Keratinocyte (primary cell): ENCODE data around the gene MICALL1. TPM values are rescaled to one million over a fixed set of nuclear protein-coding genes. Genes with fewer than 3 reads are reported as not detected.

Source experiments
- DNase-seq: peaks from one replicate; pipeline ENCODE4 v3.0.0-alpha.2; 2011; ENCODE audit warnings: low read depth, missing footprints, low spot score
- FAIRE-seq: peaks from 2 replicates; lab custom pipeline; 2011; peaks lifted over from hg19 to GRCh38; lab: Jason Lieb, UNC
- H2AFZ ChIP-seq: 2 replicates; pipeline ENCODE4 v1.6.0; 2012; ENCODE audit warnings: low read length, control low read depth, inconsistent platforms; ENCODE audit not compliant: control insufficient read depth
- H3K27ac ChIP-seq: 2 replicates; pipeline ENCODE4 v1.5.1; 2011; ENCODE audit warnings: low read length; ENCODE audit not compliant: control insufficient read depth, insufficient read depth
- H3K27me3 ChIP-seq: 3 replicates; pipeline ENCODE4 v1.6.0; 2011; ENCODE audit warnings: low read length; ENCODE audit not compliant: control insufficient read depth, insufficient read depth; ENCODE audit errors: extremely low read depth
- H3K36me3 ChIP-seq, 2 experiments: 2 replicates in 1 of 2; 3 replicates in 1 of 2; pipeline ENCODE4 v1.5.1; 2011; ENCODE audit warnings: low read length in 2 of 2, mild to moderate bottlenecking in 1 of 2; ENCODE audit not compliant: control insufficient read depth in 2 of 2, insufficient read depth in 2 of 2; ENCODE audit errors: extremely low read depth in 1 of 2
- H3K4me1 ChIP-seq: 3 replicates; pipeline ENCODE4 v1.5.1; 2011; ENCODE audit warnings: low read length; ENCODE audit not compliant: control insufficient read depth, insufficient read depth; ENCODE audit errors: extremely low read depth
- H3K4me2 ChIP-seq: 3 replicates; pipeline ENCODE4 v1.6.0; 2011; ENCODE audit warnings: low read depth, low read length; ENCODE audit not compliant: control insufficient read depth, insufficient read depth; ENCODE audit errors: extremely low read depth
- H3K4me3 ChIP-seq, 3 experiments: fragments of 200-600 bp in 1 of 3; sonication (generic) in 1 of 3; 2 replicates in 2 of 3; 3 replicates in 1 of 3; pipeline ENCODE4 v1.5.1; 2011 to 2016; ENCODE audit warnings: low read length in 3 of 3, mild to moderate bottlenecking in 3 of 3, control low read depth in 2 of 3, inconsistent platforms in 1 of 3, low read depth in 1 of 3, mixed read lengths in 1 of 3, mixed run types in 1 of 3, moderate library complexity in 1 of 3; ENCODE audit not compliant: control insufficient read depth in 2 of 3, insufficient read depth in 2 of 3; ENCODE audit errors: extremely low read depth in 1 of 3
- H3K79me2 ChIP-seq: 2 replicates; pipeline ENCODE4 v1.6.0; 2012; ENCODE audit warnings: low read length; ENCODE audit not compliant: control insufficient read depth, insufficient read depth
- H3K9ac ChIP-seq: 3 replicates; pipeline ENCODE4 v1.6.0; 2011; ENCODE audit warnings: low read length; ENCODE audit not compliant: control insufficient read depth, insufficient read depth; ENCODE audit errors: extremely low read depth
- H3K9me1 ChIP-seq: 3 replicates; pipeline ENCODE4 v1.6.0; 2011; ENCODE audit warnings: low read length; ENCODE audit not compliant: control insufficient read depth, insufficient read depth; ENCODE audit errors: extremely low read depth
- H3K9me3 ChIP-seq: 2 replicates; pipeline ENCODE4 v1.5.1; 2012; ENCODE audit warnings: low read depth, low read length; ENCODE audit not compliant: control insufficient read depth
- H4K20me1 ChIP-seq: 3 replicates; pipeline ENCODE4 v1.6.0; 2011; ENCODE audit warnings: low read length; ENCODE audit not compliant: control insufficient read depth, insufficient read depth; ENCODE audit errors: extremely low read depth
- EZH2 ChIP-seq: IDR thresholded peaks from one replicate; pipeline ENCODE4 v1.6.1; 2012; ENCODE audit warnings: inconsistent platforms, mild to moderate bottlenecking, low read length, moderate library complexity
- dilution Hi-C: fragments of 300-500 bp; cut with MboI; formaldehyde crosslinking; loops from one replicate; pipeline ENCODE4 v1.7.0; 2020; ENCODE audit warnings: low sequenced_read_pairs; ENCODE audit not compliant: extremely low pct_ligation_motif_present
- polyA plus RNA-seq, 5 experiments: library from polyadenylated mRNA; depleted of rRNA in 3 of 5; stranded (reverse) in 3 of 5; stranded (forward) in 1 of 5; unstranded in 1 of 5; fragments of >200 nt; gene quantifications; 1 replicate in 1 of 5; 2 replicates in 3 of 5; 3 replicates in 1 of 5; pipeline versions ENCODE4 v1.2.1 to v1.2.3, GENCODE V29; 2011 to 2012; ENCODE audit warnings: missing spikeins in 2 of 5, low read depth in 1 of 5, low replicate concordance in 1 of 5
- TF ChIP-seq, protein P1 (sequence below), 3 experiments: IDR thresholded peaks in 1 of 3; conservative IDR thresholded peaks in 1 of 3; optimal IDR thresholded peaks in 1 of 3; 2 replicates in 2 of 3; 3 replicates in 1 of 3; pipeline versions ENCODE3 to v1.5.1; 2011; ENCODE audit warnings: low read length in 3 of 3, mild to moderate bottlenecking in 3 of 3, moderate library complexity in 2 of 3, control low read depth in 1 of 3, inconsistent platforms in 1 of 3; ENCODE audit not compliant: insufficient read depth in 2 of 3; ENCODE audit errors: extremely low read depth in 1 of 3

Gene MICALL1
- polyA plus RNA-seq, 1 donor (not counting 4 experiments of a cell fraction or from before 2014, with no cell fraction given) = 42.8 TPM

DNA sequence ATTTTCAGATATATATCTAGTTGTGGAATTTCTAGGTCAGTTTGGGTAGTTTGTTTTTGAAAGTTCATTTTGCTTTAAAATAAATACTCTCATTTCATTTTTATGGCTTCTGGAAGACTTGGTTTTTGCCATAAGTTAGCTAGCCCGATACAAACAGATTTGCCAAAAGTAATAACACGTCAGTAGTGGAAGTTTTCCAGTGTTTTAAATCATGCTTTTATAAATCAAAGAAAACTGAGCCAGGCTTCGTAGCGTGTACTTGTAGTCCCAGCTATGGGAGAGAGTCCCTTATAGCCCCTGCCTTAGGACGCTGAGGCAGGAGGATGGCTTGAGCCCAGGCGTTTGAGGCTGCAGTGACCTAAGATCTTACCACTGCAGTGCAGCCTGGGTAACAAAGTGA lies 21.7 kb upstream of the MICALL1 start:
- peaks cover 16 to 27% of the 10 kb centered on the region in 2 experiments for H3K36me3 ChIP-seq
- peaks cover 15% of the 10 kb centered on the region for H3K4me1 ChIP-seq
- H2AFZ ChIP-seq = no peak overlapping the region
- H4K20me1 ChIP-seq = no peaks in the 10 kb centered on the region
- H3K9ac ChIP-seq = no peak overlapping the region
- no peaks in the 10 kb centered on the region for H3K27me3 ChIP-seq
- TF ChIP-seq EZH2 = no peak
- TF ChIP-seq, protein P1, sequence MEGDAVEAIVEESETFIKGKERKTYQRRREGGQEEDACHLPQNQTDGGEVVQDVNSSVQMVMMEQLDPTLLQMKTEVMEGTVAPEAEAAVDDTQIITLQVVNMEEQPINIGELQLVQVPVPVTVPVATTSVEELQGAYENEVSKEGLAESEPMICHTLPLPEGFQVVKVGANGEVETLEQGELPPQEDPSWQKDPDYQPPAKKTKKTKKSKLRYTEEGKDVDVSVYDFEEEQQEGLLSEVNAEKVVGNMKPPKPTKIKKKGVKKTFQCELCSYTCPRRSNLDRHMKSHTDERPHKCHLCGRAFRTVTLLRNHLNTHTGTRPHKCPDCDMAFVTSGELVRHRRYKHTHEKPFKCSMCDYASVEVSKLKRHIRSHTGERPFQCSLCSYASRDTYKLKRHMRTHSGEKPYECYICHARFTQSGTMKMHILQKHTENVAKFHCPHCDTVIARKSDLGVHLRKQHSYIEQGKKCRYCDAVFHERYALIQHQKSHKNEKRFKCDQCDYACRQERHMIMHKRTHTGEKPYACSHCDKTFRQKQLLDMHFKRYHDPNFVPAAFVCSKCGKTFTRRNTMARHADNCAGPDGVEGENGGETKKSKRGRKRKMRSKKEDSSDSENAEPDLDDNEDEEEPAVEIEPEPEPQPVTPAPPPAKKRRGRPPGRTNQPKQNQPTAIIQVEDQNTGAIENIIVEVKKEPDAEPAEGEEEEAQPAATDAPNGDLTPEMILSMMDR (optimal IDR thresholded peaks at IDR 0.05 in 1 of 3, IDR thresholded peaks at IDR 0.05 in 1 of 3, conservative IDR thresholded peaks at IDR 0.05 in 1 of 3; ENCODE audit: extremely low read depth in 1 of 3, insufficient read depth in 2 of 3, low read length in 3 of 3) = no peak
- H3K9me3 ChIP-seq = no peaks in the 10 kb centered on the region
- peaks cover 38% of the 10 kb centered on the region for H3K79me2 ChIP-seq
- DNase-seq (no peak), FAIRE-seq (no peak)
- H3K27ac ChIP-seq = no peak overlapping the region
- H3K4me2 ChIP-seq = no peak overlapping the region
- dilution Hi-C loops = no loop called here
- H3K9me1 ChIP-seq = no peaks in the 10 kb centered on the region
- H3K4me3 ChIP-seq = no peak overlapping the region

DNA sequence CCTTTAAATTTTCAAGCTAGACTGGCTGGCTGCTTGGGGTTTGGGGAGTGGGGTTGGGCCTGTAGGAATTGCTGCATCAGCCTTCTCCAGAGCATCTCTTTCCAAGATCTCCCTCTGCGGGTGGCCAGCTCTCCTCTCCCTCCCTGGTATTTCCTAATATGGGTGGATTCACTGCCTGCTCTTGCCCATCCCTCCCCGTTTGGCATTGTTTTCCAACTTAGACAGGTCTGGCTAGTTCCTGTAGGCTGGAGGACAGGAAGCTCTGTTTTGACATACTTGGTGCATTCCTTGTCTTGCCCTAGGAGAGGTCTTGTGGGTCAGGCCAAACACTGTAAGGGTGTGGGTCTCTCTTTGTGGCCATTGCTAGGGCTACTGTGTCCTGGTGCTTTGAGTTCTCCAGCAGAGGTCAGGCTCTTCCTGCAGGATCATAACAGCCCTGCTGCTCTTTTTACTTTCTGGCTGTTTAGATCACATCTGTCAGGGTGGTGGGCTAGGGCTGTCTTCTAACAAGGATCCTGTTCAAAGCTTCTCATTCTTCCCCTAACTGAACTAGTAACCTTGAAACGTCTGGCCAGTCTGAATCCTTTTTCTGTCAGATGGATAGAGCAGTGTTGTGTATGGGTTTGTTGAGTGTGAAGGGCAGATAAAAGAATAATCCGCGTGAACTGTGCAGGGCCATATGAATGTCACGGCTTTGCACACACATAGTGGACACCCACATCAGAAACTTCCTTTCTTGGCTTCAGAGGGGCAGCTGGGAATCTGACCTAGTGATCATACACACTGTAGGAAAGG lies 18.3 kb upstream of the MICALL1 start:
- no peak overlapping the region for H3K4me3 ChIP-seq
- peak overlapping the region; percentile 5 for H3K27ac ChIP-seq
- H3K27me3 ChIP-seq = no peaks in the 10 kb centered on the region
- H3K9me3 ChIP-seq = no peaks in the 10 kb centered on the region
- H3K36me3 ChIP-seq = peaks cover 16 to 37% of the 10 kb centered on the region in 2 experiments
- no peaks in the 10 kb centered on the region for H3K9me1 ChIP-seq
- TF ChIP-seq, protein P1 (optimal IDR thresholded peaks at IDR 0.05 in 1 of 3, IDR thresholded peaks at IDR 0.05 in 1 of 3, conservative IDR thresholded peaks at IDR 0.05 in 1 of 3; ENCODE audit: extremely low read depth in 1 of 3, insufficient read depth in 2 of 3, low read length in 3 of 3) = peak; percentile 54 to 73 (median 72)
- TF ChIP-seq EZH2 = no peak
- no peaks in the 10 kb centered on the region for H4K20me1 ChIP-seq
- DNase-seq (no peak), FAIRE-seq (peak; percentile 88)
- no peak overlapping the region for H3K9ac ChIP-seq
- dilution Hi-C loops = no loop called here
- H3K4me1 ChIP-seq = peaks cover 10% of the 10 kb centered on the region
- H2AFZ ChIP-seq = no peak overlapping the region
- peak overlapping the region; percentile 23 for H3K4me2 ChIP-seq
- peaks cover 18% of the 10 kb centered on the region for H3K79me2 ChIP-seq
